Liver (tissue), 9 donors: ENCODE results near the gene RPTOR. TPM values are rescaled to one million over a fixed set of nuclear protein-coding genes. Genes with fewer than 3 reads are reported as not detected.

ENCODE experiments used
- DNase-seq: peaks from one replicate; pipeline ENCODE4 v3.0.0-alpha.2; 2017; ENCODE audit warnings: low spot score
- H3K27ac ChIP-seq, 2 donors: one replicate each; pipeline ENCODE4 v1.7.0; 2013; ENCODE audit warnings: inconsistent platforms in 2 of 2, low read length in 2 of 2, control low read depth in 1 of 2, low read depth in 1 of 2, mild to moderate bottlenecking in 1 of 2
- H3K27me3 ChIP-seq, 4 donors: one replicate each; pipeline versions ENCODE4 v1.6.1 to v1.7.0; 2013; ENCODE audit warnings: low read length in 3 of 4, inconsistent platforms in 1 of 4, mild to moderate bottlenecking in 1 of 4, moderate library complexity in 1 of 4; ENCODE audit not compliant: control insufficient read depth in 4 of 4, insufficient read depth in 4 of 4
- H3K36me3 ChIP-seq, 4 donors: one replicate each; pipeline versions ENCODE4 v1.6.1 to v1.7.0; 2013; ENCODE audit warnings: low read length in 3 of 4, mild to moderate bottlenecking in 3 of 4, low read depth in 1 of 4, moderate library complexity in 1 of 4; ENCODE audit not compliant: control insufficient read depth in 4 of 4, insufficient read depth in 3 of 4
- H3K4me1 ChIP-seq, 4 donors: one replicate each; pipeline versions ENCODE4 v1.6.1 to v1.7.0; 2013; ENCODE audit warnings: low read length in 3 of 4, mild to moderate bottlenecking in 3 of 4, moderate library complexity in 1 of 4; ENCODE audit not compliant: control insufficient read depth in 4 of 4, insufficient read depth in 4 of 4
- H3K4me3 ChIP-seq, 3 donors: one replicate each; pipeline versions ENCODE4 v1.6.1 to v1.7.0; 2013; ENCODE audit warnings: low read length in 3 of 3, control low read depth in 1 of 3, low read depth in 1 of 3, mild to moderate bottlenecking in 1 of 3
- H3K9ac ChIP-seq, 2 donors: one replicate each; pipeline ENCODE4 v1.7.0; 2013; ENCODE audit warnings: low read length in 2 of 2, mild to moderate bottlenecking in 2 of 2, moderate library complexity in 2 of 2, control low read depth in 1 of 2, low read depth in 1 of 2
- H3K9me3 ChIP-seq, 4 donors: one replicate each; pipeline versions ENCODE4 v1.6.1 to v1.7.0; 2013; ENCODE audit warnings: low read length in 3 of 4; ENCODE audit not compliant: control insufficient read depth in 4 of 4
- ATF3 ChIP-seq: IDR thresholded peaks from 2 replicates; pipeline ENCODE4 v1.6.1; 2016; ENCODE audit warnings: antibody characterized with exemption
- CTCF ChIP-seq: fragments of 150-350 bp; IDR thresholded peaks from 2 replicates; pipeline ENCODE4 v1.5.1; 2017; ENCODE audit warnings: improper control_type of control experiment, low read depth, low read length; ENCODE audit not compliant: missing input control
- EGR1 ChIP-seq, 2 donors: IDR thresholded peaks; 2 replicates each; pipeline ENCODE4 v1.6.1; 2016 to 2018; ENCODE audit warnings: antibody characterized with exemption in 2 of 2, low read depth in 2 of 2
- FOXA1 ChIP-seq: IDR thresholded peaks from 2 replicates; pipeline ENCODE4 v1.6.1; 2016; ENCODE audit warnings: antibody characterized with exemption
- FOXA2 ChIP-seq: IDR thresholded peaks from 2 replicates; pipeline ENCODE4 v1.6.1; 2016; ENCODE audit warnings: antibody characterized with exemption
- GABPA ChIP-seq, 2 donors: IDR thresholded peaks in 1 of 2; conservative IDR thresholded peaks in 1 of 2; 2 replicates each; pipeline ENCODE4 v1.6.1; 2016; ENCODE audit warnings: antibody characterized with exemption in 2 of 2, mild to moderate bottlenecking in 1 of 2, moderate library complexity in 1 of 2
- HNF4A ChIP-seq, 2 donors: conservative IDR thresholded peaks; 2 replicates each; pipeline ENCODE4 v1.6.1; 2016; ENCODE audit warnings: antibody characterized with exemption in 2 of 2, mild to moderate bottlenecking in 2 of 2
- HNF4G ChIP-seq: IDR thresholded peaks from 2 replicates; pipeline ENCODE4 v1.6.1; 2016; ENCODE audit warnings: antibody characterized with exemption
- JUND ChIP-seq, 2 donors: IDR thresholded peaks; 2 replicates each; pipeline ENCODE4 v1.6.1; 2016; ENCODE audit warnings: antibody characterized with exemption in 2 of 2
- MAX ChIP-seq: IDR thresholded peaks from 2 replicates; pipeline ENCODE4 v1.6.1; 2016; ENCODE audit warnings: antibody characterized with exemption
- NR2F2 ChIP-seq: IDR thresholded peaks from 2 replicates; pipeline ENCODE4 v1.6.1; 2016; ENCODE audit warnings: antibody characterized with exemption
- REST ChIP-seq: IDR thresholded peaks from 2 replicates; pipeline ENCODE4 v1.6.1; 2016; ENCODE audit warnings: antibody characterized with exemption, mild to moderate bottlenecking
- RXRA ChIP-seq, 2 donors: IDR thresholded peaks; 2 replicates each; pipeline ENCODE4 v1.6.1; 2017 to 2018; ENCODE audit warnings: antibody characterized with exemption in 2 of 2, mild to moderate bottlenecking in 1 of 2
- SP1 ChIP-seq: IDR thresholded peaks from 2 replicates; pipeline ENCODE4 v1.6.1; 2018; ENCODE audit warnings: antibody characterized with exemption, mild to moderate bottlenecking
- TAF1 ChIP-seq: conservative IDR thresholded peaks from 2 replicates; pipeline ENCODE4 v1.6.1; 2016; ENCODE audit warnings: antibody characterized with exemption, mild to moderate bottlenecking
- YY1 ChIP-seq: IDR thresholded peaks from 2 replicates; pipeline ENCODE4 v1.6.1; 2016; ENCODE audit warnings: antibody characterized with exemption, mild to moderate bottlenecking
- WGBS: extraction: QIAGEN DNeasy Blood & Tissue Kit; methylation state at CpG from one replicate; pipeline ENCODE4 v1.1.7; 2013; 5-methylcytosine and 5-hydroxymethylcytosine counted together
- polyA plus RNA-seq, 2 donors: library from polyadenylated mRNA; stranded (reverse) in 1 of 2; unstranded in 1 of 2; fragments of 200-250 nt in 1 of 2; fragments of >200 nt in 1 of 2; fragmentation: Nextera tagmentation in 1 of 2; extraction: Ambion mirVana in 1 of 2; gene quantifications; one replicate each; pipeline versions ENCODE4 v1.2.1 to v1.2.3, GENCODE V29; 2013 to 2015
- total RNA-seq, 2 donors: library from RNA; depleted of rRNA; stranded (reverse); fragments of >200 nt; gene quantifications; one replicate each; pipeline ENCODE4 v1.2.3, GENCODE V29; 2014
- donor health status: healthy.
- donor health status: healthy.
- donor health status: healthy.
- donor health status: healthy.
- donor health status: healthy.

RPTOR gene
- total and polyA plus RNA-seq, 4 donors = 4.8 to 25.4 (median 11.6) TPM

GRCh38 chr17:80917716-80918560, 373.3 kb downstream of the RPTOR start (continued):
- no peak for TF ChIP-seq JUND (IDR thresholded peaks at IDR 0.05)
- no peak for TF ChIP-seq SP1
- TF ChIP-seq MAX = no peak
- TF ChIP-seq HNF4A (conservative IDR thresholded peaks at IDR 0.05) = no peak
- no peak for TF ChIP-seq TAF1
- TF ChIP-seq REST = no peak
- TF ChIP-seq HNF4G = no peak

- H3K9me3 ChIP-seq = no peaks in the 10 kb centered on the region
- 89% methylated on average over 15 of the region's 15 CpGs for WGBS
- peaks cover 0 to 6% (median 0%) of the 10 kb centered on the region in 4 donors for H3K4me1 ChIP-seq
- H3K36me3 ChIP-seq = peaks cover 0 to 14% (median 8%) of the 10 kb centered on the region in 4 donors
- H3K9ac ChIP-seq = no peak overlapping the region
- H3K4me3 ChIP-seq = no peak overlapping the region
- TF ChIP-seq FOXA1 (no peak), YY1 (no peak), EGR1 (IDR thresholded peaks at IDR 0.05; ENCODE audit: low read depth in 2 of 2) (no peak), CTCF (no peak), GABPA (IDR thresholded peaks at IDR 0.05 in 1 of 2, conservative IDR thresholded peaks at IDR 0.05 in 1 of 2) (no peak), JUND (IDR thresholded peaks at IDR 0.05) (no peak), TAF1 (no peak), ATF3 (no peak), HNF4A (conservative IDR thresholded peaks at IDR 0.05) (no peak), RXRA (IDR thresholded peaks at IDR 0.05) (no peak), FOXA2 (no peak), SP1 (no peak), NR2F2 (no peak)
- DNase-seq = no peak
- no peak overlapping the region for H3K27ac ChIP-seq
- H3K27me3 ChIP-seq = no peaks in the 10 kb centered on the region
Measured at GRCh38 chr17:80918731-80919130, 374.1 kb downstream of the RPTOR start.
